Glomerular endothelial cell (primary cell): ENCODE data around the gene ITGA5. TPM values are rescaled to one million over a fixed set of nuclear protein-coding genes. Genes with fewer than 3 reads are reported as not detected.
A peak's percentile ranks its signal among the peaks of the same experiment; 100 is the strongest.

Experiments used
- DNase-seq: peaks from one replicate; pipeline ENCODE4 v3.0.0-alpha.2; 2011; ENCODE audit warnings: low read depth, low spot score; ENCODE audit errors: extremely low read depth
- total RNA-seq: library from RNA; depleted of rRNA; stranded (reverse); fragments of >200 nt; gene quantifications from 2 replicates; pipeline ENCODE4 v1.2.3, GENCODE V29; 2015

The ITGA5 gene
- total RNA-seq, 1 donor from 2014 or later, result 1,054 TPM

- DNase-seq, result no peak
These were observed 44.4 kb downstream of the ITGA5 start for GRCh38 chr12:54374562-54375258.

- no peak for DNase-seq
These were observed 45.2 kb downstream of the ITGA5 start for GRCh38 chr12:54373649-54374561.

- no peak for DNase-seq
These were observed 46.8 kb downstream of the ITGA5 start for GRCh38 chr12:54372113-54372806.

GRCh38 chr12:54371328-54372112 is 47.5 kb downstream of the ITGA5 start:
- DNase-seq, result no peak

- DNase-seq, result no peak
These were observed 48.8 kb downstream of the ITGA5 start for GRCh38 chr12:54370171-54370730.

- no peak for DNase-seq
These were observed 49.4 kb downstream of the ITGA5 start for GRCh38 chr12:54369597-54370131.

- peak; percentile 71 for DNase-seq
These were observed 50.1 kb downstream of the ITGA5 start for GRCh38 chr12:54368709-54369596.

- DNase-seq, result no peak
These were observed 50.9 kb downstream of the ITGA5 start for GRCh38 chr12:54368025-54368708.

- DNase-seq, result no peak
These were observed 54.7 kb downstream of the ITGA5 start, which contains the start of gene GPR84 for GRCh38 chr12:54364413-54364812. GPR84 (minus strand) TSS chr12:54364486; CDS start chr12:54363851, 635 bp downstream.

- no peak for DNase-seq
These were observed 55.4 kb downstream of the ITGA5 start for GRCh38 chr12:54363618-54364017.

GRCh38 chr12:54363047-54363446 is 56.0 kb downstream of the ITGA5 start:
- DNase-seq, result no peak

GRCh38 chr12:54360717-54361456 is 58.2 kb downstream of the ITGA5 start:
- no peak for DNase-seq

GRCh38 chr12:54359762-54360351 is 59.2 kb downstream of the ITGA5 start:
- no peak for DNase-seq

GRCh38 chr12:54358945-54359761 is 59.9 kb downstream of the ITGA5 start:
- DNase-seq, result peak; percentile 97

GRCh38 chr12:54358191-54358944 is 60.7 kb downstream of the ITGA5 start:
- DNase-seq, result no peak
